Panc1 (cell line): ENCODE data around the gene GPC3.

Experiments used
- TF ChIP-seq, protein P1 (sequence below): fragments of 450-650 bp; IDR thresholded peaks from 2 replicates; pipeline ENCODE4 v1.5.1; 2017; ENCODE audit warnings: mild to moderate bottlenecking
- TF ChIP-seq, protein P2 (sequence below), 2 experiments: IDR thresholded peaks; 2 replicates each; pipeline ENCODE4 v1.6.1; 2011 to 2012; ENCODE audit warnings: low read depth in 2 of 2, control low read depth in 1 of 2, low read length in 1 of 2, mild to moderate bottlenecking in 1 of 2, moderate library complexity in 1 of 2; ENCODE audit not compliant: insufficient read depth in 1 of 2

DNA sequence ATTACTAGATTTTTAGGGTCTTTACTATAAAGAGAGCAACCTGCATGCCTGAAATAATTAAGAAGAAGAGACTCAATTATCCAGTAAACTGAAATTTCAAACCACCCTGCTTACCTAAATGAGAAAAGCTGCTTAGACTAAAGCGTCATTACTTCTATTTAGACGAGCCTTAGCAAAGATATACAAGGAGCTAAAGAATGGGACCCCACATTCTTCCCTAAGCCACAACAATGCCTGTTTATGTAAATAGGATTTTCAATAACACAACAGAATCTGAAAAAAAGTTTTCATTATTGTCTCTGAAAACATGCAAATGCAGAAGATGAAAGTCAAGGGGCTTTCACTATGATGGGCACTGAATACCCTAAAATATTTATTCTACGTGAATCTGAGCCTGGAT lies 16.2 kb downstream of the GPC3 start:
- TF ChIP-seq, protein P1, sequence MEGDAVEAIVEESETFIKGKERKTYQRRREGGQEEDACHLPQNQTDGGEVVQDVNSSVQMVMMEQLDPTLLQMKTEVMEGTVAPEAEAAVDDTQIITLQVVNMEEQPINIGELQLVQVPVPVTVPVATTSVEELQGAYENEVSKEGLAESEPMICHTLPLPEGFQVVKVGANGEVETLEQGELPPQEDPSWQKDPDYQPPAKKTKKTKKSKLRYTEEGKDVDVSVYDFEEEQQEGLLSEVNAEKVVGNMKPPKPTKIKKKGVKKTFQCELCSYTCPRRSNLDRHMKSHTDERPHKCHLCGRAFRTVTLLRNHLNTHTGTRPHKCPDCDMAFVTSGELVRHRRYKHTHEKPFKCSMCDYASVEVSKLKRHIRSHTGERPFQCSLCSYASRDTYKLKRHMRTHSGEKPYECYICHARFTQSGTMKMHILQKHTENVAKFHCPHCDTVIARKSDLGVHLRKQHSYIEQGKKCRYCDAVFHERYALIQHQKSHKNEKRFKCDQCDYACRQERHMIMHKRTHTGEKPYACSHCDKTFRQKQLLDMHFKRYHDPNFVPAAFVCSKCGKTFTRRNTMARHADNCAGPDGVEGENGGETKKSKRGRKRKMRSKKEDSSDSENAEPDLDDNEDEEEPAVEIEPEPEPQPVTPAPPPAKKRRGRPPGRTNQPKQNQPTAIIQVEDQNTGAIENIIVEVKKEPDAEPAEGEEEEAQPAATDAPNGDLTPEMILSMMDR: no peak
- TF ChIP-seq, protein P2, sequence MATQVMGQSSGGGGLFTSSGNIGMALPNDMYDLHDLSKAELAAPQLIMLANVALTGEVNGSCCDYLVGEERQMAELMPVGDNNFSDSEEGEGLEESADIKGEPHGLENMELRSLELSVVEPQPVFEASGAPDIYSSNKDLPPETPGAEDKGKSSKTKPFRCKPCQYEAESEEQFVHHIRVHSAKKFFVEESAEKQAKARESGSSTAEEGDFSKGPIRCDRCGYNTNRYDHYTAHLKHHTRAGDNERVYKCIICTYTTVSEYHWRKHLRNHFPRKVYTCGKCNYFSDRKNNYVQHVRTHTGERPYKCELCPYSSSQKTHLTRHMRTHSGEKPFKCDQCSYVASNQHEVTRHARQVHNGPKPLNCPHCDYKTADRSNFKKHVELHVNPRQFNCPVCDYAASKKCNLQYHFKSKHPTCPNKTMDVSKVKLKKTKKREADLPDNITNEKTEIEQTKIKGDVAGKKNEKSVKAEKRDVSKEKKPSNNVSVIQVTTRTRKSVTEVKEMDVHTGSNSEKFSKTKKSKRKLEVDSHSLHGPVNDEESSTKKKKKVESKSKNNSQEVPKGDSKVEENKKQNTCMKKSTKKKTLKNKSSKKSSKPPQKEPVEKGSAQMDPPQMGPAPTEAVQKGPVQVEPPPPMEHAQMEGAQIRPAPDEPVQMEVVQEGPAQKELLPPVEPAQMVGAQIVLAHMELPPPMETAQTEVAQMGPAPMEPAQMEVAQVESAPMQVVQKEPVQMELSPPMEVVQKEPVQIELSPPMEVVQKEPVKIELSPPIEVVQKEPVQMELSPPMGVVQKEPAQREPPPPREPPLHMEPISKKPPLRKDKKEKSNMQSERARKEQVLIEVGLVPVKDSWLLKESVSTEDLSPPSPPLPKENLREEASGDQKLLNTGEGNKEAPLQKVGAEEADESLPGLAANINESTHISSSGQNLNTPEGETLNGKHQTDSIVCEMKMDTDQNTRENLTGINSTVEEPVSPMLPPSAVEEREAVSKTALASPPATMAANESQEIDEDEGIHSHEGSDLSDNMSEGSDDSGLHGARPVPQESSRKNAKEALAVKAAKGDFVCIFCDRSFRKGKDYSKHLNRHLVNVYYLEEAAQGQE (IDR thresholded peaks at IDR 0.05; ENCODE audit: insufficient read depth in 1 of 2, low read depth in 2 of 2, low read length in 1 of 2): no peak
